Endometrial microvascular endothelial cells (primary cell): ENCODE data around the gene ZNF112. TPM values are rescaled to one million over a fixed set of nuclear protein-coding genes. Genes with fewer than 3 reads are reported as not detected.
"Not testable (repeated sequence)": the region's sequence is repeated elsewhere in the genome, so short reads cannot be mapped to it uniquely, and the experiment has no call there.

Source experiments
- in situ Hi-C: cut with HindIII; loops from 2 replicates; pipeline ENCODE4 v1.10.0; 2017; ENCODE audit warnings: low sequenced_read_pairs, low pct_unique_long_range_greater_than_20kb; ENCODE audit errors: inconsistent ontology term
- total RNA-seq: library from RNA; depleted of rRNA; stranded (reverse); fragments of >200 nt; gene quantifications from one replicate; pipeline ENCODE4 v1.2.3, GENCODE V29; 2015; ENCODE audit errors: inconsistent ontology term

Gene ZNF112
- 2.2 TPM for total RNA-seq

- in situ Hi-C loops = no loop called here
Observed at GRCh38 chr19:44356383-44357111, at the start of gene ZNF112. Gene ZNF112 (minus strand): TSS chr19:44356680. CDS start chr19:44340539, 16,141 bp downstream.

DNA sequence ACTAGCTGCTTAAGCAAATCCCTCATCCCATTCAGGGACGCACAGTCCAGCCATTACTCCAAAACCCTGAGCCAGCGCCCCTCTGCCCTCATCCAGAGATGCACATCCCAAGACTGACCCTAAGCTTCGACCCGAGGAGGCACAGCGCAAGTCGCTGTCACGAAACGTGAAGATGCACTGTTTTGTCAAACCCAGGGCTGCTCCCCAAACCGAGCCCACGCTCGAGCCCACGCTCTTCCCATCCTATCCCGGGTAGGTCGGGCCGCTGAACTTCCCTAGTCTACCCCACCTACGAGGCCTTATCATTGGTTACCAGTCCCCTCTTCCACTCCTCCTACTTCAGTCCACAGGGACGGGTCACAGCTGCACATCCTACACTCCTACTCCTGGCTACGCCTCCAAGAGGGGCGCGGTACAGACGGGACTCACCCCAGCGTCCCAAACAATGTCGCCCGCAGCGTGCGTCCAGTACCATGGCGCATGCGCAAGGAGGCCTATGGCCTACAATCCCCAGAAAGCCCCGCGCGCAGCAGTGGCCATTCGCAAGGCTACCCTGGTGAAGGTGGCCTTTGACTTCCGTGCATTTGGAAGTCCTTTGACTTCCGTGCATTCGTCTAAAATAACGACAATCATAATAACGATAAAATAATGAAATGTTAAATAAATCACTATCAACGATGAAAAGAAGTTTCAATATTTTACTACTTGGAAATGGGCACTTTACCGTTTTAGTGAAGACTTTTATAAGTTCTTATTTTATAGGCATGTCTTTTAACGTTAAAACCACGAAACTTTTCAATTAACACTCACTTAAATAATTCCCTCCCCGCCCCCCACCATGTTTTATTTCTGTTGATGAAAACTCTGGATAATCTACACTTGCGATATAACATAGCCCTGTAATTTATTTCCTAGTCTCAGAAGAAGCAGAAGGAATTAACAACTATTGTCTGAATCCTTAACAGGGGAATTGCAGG, 44.9 kb upstream of the ZNF112 start, which contains the start of gene ZNF285:
Gene ZNF285 (minus strand): TSS at position 470 of the 977 bp plus-strand sequence. CDS start 4,395 bp downstream, outside the sequence.
- in situ Hi-C loops = no loop called here

- in situ Hi-C loops = not testable (repeated sequence)
Observed at GRCh38 chr19:44389268-44389667, 32.8 kb upstream of the ZNF112 start.

GRCh38 chr19:44374789-44375188, 18.3 kb upstream of the ZNF112 start:
- in situ Hi-C loops = no loop called here

DNA sequence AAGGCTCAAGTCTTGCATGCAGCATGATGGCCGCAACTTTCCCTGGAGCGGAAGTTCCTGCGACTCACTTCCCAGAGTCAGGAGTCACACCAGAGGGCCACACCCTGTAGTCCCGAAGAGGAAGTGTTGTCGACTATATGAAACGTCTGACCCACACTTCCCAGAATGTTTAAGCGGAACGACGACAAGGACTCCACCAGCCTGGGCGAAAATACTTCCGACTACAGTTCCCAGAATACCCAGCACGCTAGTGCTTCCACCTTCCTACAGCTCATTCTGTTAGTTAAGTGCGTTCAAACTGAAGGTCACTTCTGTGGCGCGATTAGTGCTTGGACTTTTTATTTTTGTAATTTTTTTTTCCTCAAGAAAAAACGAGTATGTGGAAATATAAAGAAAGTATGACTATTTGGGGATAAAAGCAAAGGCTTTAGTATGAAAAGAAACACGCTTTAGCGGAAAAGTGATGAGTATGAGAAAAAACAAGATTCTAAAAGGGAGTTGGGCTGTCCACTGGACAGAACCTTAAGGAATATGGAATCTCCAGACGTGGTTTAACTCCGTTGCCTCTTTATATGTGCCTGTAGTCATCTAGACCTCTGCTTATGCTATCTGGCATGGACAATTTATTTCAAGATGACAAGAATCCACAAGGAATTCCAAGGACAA, 15.5 kb upstream of the ZNF112 start:
- in situ Hi-C loops = no loop called here

DNA sequence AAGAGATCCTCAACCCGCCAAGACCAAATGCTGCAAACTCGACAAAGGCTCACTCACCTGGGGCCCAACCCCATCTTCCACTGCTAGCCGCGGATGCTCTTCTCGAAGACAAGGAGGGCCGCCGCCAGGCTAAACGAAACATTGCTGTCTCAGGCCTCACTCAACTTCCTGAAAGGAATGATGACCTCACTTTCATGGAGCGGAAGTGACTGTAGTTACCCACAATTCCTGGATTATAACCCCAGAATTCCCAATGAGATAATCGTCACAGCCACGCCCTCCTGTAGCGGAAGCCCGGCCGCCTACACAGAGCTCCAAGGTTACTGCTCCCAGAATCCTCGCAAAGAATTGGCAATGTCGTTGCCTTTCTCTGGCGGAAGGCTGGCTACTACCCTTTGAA, 10.5 kb upstream of the ZNF112 start:
- in situ Hi-C loops = no loop called here

- in situ Hi-C loops = no loop called here
Observed at GRCh38 chr19:44346556-44346955, 9.9 kb downstream of the ZNF112 start.

- in situ Hi-C loops = no loop called here
Observed at GRCh38 chr19:44345959-44346358, 10.5 kb downstream of the ZNF112 start.

DNA sequence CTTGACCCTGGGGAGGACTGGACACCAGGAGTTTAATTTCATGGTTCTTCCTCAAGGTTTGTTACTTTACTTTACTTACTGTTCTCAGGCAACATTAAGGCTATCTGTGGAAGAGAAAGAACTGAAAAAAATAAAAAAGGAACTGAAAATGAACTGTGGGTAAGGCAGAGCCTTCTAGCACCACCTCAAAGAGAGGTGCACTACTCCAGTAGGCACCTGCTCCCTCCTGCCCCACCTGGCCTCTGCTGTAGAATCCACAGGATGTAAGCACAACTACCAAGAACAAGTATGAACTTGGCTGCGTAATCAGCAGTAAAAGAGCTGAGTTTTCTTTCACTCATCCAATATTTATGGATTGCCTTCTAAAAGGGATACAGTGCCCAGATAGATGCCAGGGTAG, 12.2 kb downstream of the ZNF112 start:
- in situ Hi-C loops = no loop called here

DNA sequence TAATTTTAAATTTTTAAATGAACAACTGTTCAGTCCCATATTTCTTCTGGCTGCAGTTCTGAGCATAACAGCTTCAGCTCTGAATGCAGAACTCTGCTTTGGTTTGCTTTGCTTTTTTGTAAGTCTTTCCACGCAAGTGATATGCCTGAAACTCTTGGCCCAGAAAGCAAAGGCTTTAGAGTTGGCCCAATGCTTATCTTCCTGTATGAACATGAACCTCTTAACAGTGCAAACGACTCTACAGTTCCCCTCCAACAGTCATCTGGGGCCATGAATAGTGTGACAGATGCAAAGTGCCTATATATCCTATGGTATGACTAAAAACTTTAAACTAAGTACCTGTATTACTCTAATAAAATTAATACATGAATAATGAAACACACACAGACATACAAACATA, 14.7 kb downstream of the ZNF112 start:
- in situ Hi-C loops = no loop called here

DNA sequence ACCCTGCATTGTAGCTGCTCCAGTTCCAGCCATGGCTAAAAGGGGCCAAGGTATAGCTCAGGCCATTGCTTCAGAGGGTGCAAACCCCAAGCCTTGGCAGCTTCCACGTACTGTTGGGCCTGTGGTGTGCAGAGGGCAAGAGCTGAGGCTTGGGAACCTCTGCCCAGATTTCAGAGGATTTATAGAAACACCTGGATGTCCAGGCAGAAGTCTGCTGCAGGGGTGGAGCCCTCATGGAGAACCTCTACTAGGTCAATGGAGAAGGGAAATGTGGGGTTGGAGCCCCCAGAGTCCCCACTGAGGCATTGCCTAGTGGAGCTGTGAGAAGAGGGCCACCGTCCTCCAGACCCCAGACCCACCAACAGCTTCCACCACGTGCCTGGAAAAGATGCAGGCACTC, 21.8 kb downstream of the ZNF112 start:
- in situ Hi-C loops = not testable (repeated sequence)

GRCh38 chr19:44332145-44332544, 24.3 kb downstream of the ZNF112 start:
- in situ Hi-C loops = no loop called here

DNA sequence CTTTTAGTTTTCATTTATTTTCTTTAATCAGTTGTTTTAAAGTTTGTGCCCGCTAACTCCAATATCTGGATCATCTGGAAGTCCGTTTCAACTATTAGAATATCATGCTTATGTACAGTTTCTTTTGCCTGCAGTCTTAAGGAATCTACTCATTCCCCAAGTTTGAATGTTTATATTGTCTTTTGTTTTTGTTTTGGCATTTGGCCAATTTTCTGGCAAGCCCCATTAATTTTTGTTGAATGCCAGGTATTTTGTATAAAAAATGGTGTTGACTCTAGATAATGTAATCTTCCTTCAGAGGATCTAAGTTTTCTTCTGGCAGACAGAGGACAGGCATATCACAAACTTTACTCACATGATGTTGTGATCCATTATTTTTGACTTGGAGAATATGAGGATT, 40.6 kb downstream of the ZNF112 start:
- in situ Hi-C loops = no loop called here

DNA sequence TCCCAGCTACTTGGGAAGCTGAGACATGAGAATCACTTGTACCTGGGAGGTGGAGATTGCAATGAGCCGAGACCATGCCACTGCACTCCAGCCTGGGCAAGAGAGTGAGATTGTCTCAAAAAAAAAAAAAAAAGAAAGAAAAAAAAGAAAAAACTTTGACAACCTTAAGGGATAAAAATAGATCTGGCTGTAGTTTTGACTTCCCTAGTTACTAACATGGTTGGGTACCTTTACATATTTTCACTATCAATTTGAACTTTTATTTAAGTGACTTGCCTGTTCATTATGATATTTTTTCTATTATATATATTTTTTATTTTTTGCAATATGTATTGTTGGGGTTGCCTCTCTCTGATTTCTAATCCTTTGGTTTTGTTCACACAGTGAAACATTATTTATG, 43.2 kb downstream of the ZNF112 start:
- in situ Hi-C loops = no loop called here

- in situ Hi-C loops = no loop called here
Observed at GRCh38 chr19:44308011-44308410, 48.5 kb downstream of the ZNF112 start.

DNA sequence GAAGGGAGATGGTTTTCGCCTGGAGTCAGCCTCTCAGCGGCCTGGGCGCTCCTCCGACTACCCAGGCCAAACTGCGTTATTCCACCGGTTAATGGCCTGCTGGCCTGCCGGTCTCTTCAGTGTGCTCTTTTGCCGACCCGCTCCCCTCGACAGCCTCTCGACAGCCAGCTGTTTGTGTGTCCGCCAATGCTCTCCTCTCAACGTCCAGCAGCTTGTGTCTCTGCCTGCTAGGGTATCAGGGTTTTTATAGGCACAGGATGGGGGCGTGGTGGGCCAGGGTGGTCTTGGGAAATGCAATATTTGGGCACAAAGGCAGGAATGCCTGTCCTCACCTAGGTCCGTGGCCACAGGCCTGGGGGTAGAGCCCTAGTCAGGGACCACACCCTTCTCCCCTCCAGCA, 50.2 kb downstream of the ZNF112 start:
- in situ Hi-C loops = no loop called here

DNA sequence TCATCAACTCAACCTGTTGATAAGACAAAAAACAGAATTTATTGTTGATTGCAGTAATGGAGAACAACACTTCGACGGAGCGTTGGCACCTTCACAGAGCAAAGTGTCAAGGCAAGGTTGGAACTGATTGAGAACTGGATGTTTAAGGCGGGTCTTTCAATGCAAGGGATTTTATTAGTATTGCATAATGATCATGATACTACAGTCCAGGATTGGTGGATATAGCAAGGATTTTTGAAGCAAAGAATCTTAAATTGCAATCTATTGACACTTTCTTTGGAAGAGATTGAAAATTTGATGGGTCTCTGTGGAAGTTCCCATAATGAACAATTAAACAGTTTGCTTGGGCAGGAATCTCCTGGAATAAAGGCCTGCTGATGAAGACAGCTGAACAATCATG, 51.0 kb downstream of the ZNF112 start:
- in situ Hi-C loops = no loop called here

DNA sequence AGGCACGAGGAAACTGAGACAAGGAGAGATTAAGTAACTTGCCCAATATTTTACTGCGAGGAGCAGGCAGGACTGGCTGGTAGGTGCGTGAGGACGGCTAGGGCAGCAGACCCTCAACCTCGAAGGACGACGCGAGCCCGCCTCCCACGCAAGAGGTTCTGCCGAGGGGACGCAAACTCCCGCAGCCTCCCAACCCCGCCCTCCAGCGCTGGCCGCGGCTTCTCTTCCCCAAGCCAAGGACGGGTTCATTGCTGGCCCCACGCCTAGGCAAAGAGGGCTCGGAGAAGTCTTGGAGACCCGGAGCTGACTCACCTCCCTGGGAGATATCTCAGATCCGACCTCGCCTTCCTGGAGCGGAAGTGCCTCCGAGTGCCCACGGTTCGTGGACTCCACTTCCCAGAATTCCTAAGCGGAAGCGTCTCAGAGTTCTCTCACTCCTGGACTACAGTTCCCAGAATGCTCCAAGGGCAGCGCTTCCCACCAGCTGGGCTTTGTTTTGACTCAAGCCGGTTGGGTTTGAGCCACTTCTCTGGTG, 51.8 kb downstream of the ZNF112 start, which contains the start of gene ZNF235:
Gene ZNF235 (minus strand): TSS at position 367 of the 535 bp plus-strand sequence. CDS start 1,621 bp downstream, outside the sequence.
- in situ Hi-C loops = no loop called here
